ENCODE measurements around the gene FSTL5.

GRCh38 chr4:161505141-161505540, 658.7 kb downstream of the FSTL5 start:
- TF ChIP-seq REST (IDR thresholded peaks at IDR 0.05; ENCODE audit: insufficient read depth in 1 of 2, low read depth in 2 of 2, low read length in 2 of 2) (no peak), POLR2AphosphoS5 (IDR thresholded peaks at IDR 0.05; ENCODE audit: low read depth, low read length) (no peak), SIN3A (IDR thresholded peaks at IDR 0.05; ENCODE audit: borderline replicate concordance, insufficient read depth, low read length) (no peak)
